PFSK-1 (cell line): ENCODE results near the gene PPP1R8.

Experiments
- POLR2AphosphoS5 ChIP-seq: IDR thresholded peaks from 2 replicates; pipeline ENCODE4 v1.6.1; 2012; ENCODE audit warnings: low read depth, mild to moderate bottlenecking, control low read depth, low read length, moderate library complexity
- TAF1 ChIP-seq: IDR thresholded peaks from 2 replicates; pipeline ENCODE4 v1.6.1; 2012; ENCODE audit warnings: low read length, control low read depth, borderline replicate concordance; ENCODE audit not compliant: insufficient read depth

GRCh38 chr1:27891196-27891889, 60.8 kb downstream of the PPP1R8 start:
- TF ChIP-seq POLR2AphosphoS5 (no peak), TAF1 (no peak)
